ENCODE data around the gene SERBP1. TPM values are rescaled to one million over a fixed set of nuclear protein-coding genes. Genes with fewer than 3 reads are reported as not detected.

The SERBP1 gene
- total RNA-seq, 1 donor: 162 TPM

GRCh38 chr1:67441739-67442281 is 11.6 kb upstream of the SERBP1 start:
- H3K4me3 ChIP-seq (ENCODE audit: low read depth, low read length): no peak overlapping the region
- no peak for DNase-seq (ENCODE audit: low read depth)
- TF ChIP-seq, protein P1, sequence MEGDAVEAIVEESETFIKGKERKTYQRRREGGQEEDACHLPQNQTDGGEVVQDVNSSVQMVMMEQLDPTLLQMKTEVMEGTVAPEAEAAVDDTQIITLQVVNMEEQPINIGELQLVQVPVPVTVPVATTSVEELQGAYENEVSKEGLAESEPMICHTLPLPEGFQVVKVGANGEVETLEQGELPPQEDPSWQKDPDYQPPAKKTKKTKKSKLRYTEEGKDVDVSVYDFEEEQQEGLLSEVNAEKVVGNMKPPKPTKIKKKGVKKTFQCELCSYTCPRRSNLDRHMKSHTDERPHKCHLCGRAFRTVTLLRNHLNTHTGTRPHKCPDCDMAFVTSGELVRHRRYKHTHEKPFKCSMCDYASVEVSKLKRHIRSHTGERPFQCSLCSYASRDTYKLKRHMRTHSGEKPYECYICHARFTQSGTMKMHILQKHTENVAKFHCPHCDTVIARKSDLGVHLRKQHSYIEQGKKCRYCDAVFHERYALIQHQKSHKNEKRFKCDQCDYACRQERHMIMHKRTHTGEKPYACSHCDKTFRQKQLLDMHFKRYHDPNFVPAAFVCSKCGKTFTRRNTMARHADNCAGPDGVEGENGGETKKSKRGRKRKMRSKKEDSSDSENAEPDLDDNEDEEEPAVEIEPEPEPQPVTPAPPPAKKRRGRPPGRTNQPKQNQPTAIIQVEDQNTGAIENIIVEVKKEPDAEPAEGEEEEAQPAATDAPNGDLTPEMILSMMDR (IDR thresholded peaks at IDR 0.05; ENCODE audit: insufficient read depth, low read depth, low read length): no peak

DNA sequence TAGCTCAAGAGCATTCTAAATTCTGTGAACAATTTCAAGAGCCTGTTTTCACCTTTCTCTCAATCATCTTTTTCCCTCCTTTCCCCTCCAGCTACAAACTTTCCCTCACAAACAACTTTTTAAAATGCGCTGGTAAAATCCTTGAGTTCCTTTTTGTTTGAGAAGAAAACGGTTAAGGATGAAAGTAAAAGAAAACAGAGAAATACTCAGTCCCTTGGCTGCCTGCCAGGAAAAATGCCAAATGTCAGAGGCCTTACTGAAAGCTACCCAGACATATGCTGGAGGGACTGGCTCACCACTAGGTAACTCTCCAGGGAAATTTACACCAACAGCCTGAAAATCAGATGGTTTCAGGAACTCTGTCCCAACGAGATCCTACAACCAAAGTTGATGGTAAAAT is 11.0 kb upstream of the SERBP1 start:
- TF ChIP-seq, protein P1 (IDR thresholded peaks at IDR 0.05; ENCODE audit: insufficient read depth, low read depth, low read length): no peak
- H3K4me3 ChIP-seq (ENCODE audit: low read depth, low read length): no peak overlapping the region
- DNase-seq (ENCODE audit: low read depth): peak; percentile 69

GRCh38 chr1:67440339-67440738 is 10.1 kb upstream of the SERBP1 start:
- DNase-seq (ENCODE audit: low read depth): no peak
- H3K4me3 ChIP-seq (ENCODE audit: low read depth, low read length): no peak overlapping the region
- TF ChIP-seq, protein P1 (IDR thresholded peaks at IDR 0.05; ENCODE audit: insufficient read depth, low read depth, low read length): no peak

- no peak for DNase-seq (ENCODE audit: low read depth)
- TF ChIP-seq, protein P1 (IDR thresholded peaks at IDR 0.05; ENCODE audit: insufficient read depth, low read depth, low read length): no peak
- H3K4me3 ChIP-seq (ENCODE audit: low read depth, low read length): no peak overlapping the region
Observed at GRCh38 chr1:67439277-67440029, 9.3 kb upstream of the SERBP1 start.

GRCh38 chr1:67437961-67438360 is 7.8 kb upstream of the SERBP1 start:
- no peak overlapping the region for H3K4me3 ChIP-seq (ENCODE audit: low read depth, low read length)
- TF ChIP-seq, protein P1 (IDR thresholded peaks at IDR 0.05; ENCODE audit: insufficient read depth, low read depth, low read length): no peak
- DNase-seq (ENCODE audit: low read depth): no peak

DNA sequence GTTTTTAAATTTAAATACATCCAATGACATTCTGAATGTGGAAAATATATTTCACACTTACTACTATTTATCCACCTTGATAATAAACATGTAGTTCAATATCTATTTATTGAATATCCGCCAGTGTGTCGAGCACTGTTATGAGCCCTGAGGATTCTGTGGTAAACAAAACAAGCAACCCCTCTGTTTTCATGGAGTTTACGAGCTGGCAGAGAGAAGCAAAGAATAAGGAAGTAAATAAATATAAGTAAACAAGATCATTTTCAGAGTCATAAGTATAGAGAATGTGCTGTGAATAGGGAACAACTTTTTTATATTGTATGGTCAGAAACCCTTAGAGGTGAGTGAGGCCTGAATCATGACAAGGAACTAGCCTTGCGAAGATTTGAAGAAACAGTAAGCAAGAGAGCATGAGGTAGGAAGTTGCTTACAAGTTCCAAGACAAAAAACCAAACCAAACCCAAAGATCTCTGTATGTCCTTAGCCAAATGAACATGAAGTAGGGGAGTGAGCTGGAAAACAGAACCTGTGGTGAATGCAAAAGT is 6.4 kb upstream of the SERBP1 start:
- DNase-seq (ENCODE audit: low read depth): no peak
- H3K4me3 ChIP-seq (ENCODE audit: low read depth, low read length): no peak overlapping the region
- TF ChIP-seq, protein P1 (IDR thresholded peaks at IDR 0.05; ENCODE audit: insufficient read depth, low read depth, low read length): no peak

Data from fibroblast of villous mesenchyme (primary cell).